GM20431 (cell line): ENCODE measurements around the gene SHLD1.
"Not testable (repeated sequence)": the region's sequence is repeated elsewhere in the genome, so short reads cannot be mapped to it uniquely, and the experiment has no call there.

Source experiments
- in situ Hi-C: fragments of 300-500 bp; cut with MseI, MboI; formaldehyde crosslinking; loops from one replicate; pipeline ENCODE4 v1.15.0; 2020; ENCODE audit warnings: low sequenced_read_pairs; ENCODE audit not compliant: unreplicated experiment

SHLD1 gene

DNA sequence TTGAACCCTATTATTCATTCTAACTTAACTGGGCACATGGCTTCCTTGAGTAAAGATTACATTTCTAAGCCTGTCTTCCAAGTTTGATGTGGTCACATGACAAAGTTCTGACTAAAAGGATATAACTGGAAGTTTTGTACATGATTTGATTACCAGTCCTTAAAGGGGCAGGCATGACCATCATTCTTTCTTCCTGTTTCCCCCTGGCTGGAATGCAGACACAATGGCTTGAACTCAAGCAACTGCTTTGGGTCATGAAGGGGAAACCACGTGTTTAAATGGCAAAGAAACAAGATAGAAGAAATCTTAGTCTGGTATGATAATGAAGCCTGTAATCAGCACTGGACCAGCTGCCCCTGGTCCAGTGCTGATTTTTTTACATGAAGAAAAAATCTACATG is 15.6 kb upstream of the SHLD1 start:
- in situ Hi-C loops = no loop called here

DNA sequence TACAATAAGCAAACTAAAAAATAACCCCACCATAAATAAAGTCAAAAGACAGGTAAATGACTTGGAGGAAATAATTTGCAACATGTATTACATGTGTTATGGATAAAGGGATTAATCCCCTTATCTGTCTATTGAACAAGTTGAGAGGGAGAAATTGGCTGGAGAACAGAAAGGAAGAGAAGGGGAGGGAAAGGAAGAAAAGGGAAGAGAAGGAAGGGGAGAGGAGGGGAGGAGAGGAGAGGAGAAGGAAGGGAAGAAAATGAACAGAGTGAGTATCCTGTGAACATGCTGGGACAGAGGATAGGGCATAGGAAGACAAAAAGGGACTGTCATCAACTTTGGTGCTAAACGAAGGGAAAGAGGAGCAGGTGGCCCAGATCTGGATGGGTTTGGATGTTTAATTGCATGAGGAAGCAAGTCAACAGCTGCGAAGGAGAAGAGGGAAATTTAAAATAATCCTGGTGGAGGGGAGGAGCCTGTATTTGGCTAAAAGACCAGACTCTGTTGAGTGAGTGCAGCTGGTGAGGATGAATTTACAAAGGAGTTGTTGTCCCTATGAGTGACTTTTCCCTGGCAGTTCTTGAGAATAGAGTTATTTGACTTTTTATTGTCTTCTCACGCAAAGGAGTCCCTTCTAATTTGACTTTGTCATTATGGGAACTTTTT is 14.2 kb upstream of the SHLD1 start:
- in situ Hi-C loops = no loop called here

DNA sequence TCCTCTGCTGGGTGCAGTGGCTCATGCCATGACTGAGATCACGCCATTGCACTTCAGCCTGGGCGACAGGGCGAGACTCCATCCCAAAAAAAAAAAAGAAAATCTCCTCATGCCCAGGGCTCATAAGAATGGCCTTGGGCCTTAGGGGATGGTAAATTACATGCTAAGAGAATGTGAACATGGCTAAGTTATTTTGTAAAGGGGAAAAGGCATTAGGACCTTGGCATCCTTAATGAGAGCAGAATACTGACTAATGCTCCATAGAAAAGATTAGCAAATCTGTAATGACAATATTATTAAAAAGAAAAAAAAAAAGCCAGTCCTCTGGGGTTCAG is 12.6 kb upstream of the SHLD1 start:
- in situ Hi-C loops = no loop called here

DNA sequence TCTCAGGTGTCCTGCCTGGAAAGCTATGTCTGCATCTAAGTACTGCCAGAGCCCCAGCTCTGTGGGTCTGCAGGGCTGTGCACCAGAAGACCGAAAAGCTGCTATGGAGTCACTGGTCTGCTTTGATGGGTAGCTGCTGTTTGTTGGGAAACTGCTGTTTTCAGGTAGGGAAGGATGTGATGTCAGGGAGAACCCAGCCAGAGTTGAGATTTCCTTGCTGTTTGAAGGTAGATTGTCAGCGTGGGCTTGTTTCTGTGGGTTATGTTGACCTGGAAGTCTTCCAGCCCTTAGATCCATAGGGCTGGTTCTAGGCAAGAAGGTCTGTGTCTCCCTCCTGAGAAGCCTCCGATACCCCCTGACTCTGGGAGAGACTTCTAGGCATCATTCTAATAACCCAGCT is 12.2 kb upstream of the SHLD1 start:
- in situ Hi-C loops = no loop called here

DNA sequence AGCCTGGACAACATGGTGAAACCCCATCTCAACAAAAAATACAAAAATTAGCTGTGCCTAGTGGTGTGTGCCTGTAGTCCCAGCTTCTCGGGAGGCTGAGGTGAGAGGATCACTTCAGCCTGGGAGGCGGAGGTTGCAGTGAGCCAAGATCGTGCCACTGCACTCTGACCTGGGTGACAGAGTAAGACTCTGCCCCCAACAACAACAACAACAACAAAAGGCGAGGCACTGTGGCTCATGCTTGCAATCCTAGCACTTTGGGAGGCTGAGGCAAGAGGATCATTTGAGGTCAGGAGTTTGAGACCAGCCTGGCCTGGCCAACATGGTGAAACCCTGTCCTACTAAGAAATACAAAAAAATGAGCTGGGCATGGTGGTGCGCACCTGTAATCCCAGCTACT is 9.6 kb upstream of the SHLD1 start:
- in situ Hi-C loops = not testable (repeated sequence)

DNA sequence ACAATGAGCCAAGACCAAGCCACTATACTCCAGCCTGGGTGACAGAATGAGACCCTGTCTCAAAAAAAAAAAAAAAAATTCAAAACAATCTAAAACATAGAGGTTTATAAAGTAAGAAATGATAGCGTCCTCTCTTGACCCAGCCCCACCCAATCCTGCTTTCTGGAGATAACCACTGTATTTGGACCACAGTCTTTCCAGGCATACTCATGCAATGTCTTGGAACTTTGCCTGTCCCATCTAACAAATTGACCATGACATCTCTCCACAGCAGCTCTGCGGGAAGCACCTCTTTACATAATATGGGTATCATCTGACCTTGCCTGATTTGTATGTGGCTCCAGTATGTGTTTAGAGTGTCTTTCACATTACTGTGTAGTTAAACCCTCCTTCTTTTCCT is 9.1 kb upstream of the SHLD1 start:
- in situ Hi-C loops = no loop called here

DNA sequence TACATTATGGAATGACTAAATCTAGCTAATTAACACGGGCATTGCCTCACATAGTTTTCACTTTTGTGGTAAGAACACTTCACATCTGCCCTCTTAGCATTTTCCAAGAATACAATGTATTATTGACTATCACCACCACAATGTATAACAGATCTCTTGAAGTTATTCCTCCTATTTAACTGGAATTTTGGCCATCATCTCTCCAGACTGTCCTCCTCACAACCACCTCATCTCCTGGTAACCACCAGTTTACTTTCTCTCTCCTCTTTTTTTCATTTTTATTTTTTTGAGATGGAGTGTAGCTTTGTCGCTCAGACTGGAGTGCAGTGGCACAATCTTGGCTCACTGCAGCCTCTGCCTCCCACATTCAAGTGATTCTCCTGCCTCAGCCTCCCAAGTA is 8.2 kb upstream of the SHLD1 start:
- in situ Hi-C loops = no loop called here

DNA sequence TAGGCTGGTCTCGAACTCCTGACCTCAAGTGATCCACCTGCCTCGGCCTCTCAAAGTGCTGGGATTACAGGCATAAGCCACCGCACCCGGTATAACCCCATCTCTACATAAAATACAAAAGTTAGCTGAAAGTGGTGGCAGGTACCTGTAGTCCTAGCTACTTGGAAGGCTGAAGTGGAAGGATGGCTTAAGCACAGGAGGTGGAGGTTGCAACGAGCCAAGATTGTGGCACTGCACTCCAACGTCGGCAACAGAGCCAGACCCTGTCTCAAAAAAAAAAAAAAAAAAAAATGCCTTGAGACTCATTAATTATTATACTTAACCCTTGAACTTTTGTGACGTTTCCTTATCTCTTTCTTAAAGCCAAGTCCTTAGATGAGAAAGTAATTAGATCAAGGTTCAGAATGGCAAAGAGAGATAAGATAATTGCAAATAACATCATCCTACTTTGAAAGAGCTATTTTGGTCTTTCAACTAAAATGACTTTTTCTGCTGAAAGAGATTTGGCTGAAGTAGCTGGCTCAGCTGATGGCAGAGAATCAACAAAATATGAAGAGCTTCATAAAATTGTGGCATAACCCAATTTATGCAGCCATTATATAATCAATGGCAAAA is 4.7 kb upstream of the SHLD1 start:
- in situ Hi-C loops = no loop called here

DNA sequence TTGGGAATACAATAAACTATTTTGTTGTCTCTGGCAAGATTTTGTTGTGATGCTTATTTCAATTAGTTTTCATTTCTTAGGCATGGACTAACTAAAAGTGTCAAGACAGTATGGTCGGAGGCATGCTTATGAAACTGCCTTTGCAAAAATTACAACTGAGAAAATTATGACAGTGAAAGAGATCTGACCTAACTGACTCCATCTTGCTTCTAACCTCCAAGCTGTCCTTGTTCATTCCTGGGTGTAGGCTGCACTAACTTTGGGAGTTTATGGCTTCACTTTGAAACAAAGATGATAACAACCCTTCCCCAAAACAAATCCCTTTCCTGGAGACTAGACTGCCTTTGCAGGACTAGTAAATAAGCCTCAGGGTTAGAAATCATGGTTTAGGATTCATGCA is 4.1 kb upstream of the SHLD1 start:
- in situ Hi-C loops = no loop called here

DNA sequence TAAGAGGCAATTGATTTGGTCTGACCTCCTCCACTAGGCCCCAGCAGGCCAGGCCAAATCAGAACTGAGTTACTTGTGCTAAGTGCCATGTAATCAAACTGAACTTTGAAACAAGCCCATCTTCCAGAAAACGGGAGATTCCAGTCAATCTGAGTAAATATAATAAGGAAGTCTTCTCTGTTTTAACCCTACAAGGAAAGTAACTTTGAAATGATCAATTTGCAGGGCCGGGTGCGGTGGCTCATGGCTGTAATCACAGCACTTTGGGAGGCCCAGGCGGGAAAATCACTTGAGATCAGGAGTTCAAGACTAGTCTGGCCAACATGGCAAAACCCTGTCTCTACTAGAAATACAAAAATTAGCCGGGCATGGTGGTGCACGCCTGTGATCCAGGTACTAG is 2.0 kb upstream of the SHLD1 start:
- in situ Hi-C loops = no loop called here

DNA sequence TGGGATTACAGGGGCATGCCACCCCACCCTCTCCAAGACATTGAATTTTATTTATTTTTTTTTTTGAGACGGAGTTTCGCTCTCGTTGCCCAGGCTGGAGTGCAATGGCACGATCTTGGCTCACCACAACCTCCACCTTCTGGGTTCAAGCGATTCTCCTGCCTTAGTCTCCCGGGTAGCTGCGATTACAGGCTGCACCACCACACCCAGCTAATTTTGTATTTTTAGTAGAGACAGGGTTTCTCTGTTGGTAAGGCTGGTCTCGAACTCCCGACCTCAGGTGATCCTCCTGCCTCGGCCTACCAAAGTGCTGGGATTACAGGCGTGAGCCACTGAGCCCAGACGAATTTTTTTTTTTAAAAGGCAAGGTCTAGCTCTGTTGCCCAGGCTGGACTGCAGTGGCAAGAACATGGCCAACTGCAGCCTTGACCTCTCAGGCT is 669 bp upstream of the SHLD1 start:
- in situ Hi-C loops = not testable (repeated sequence)

DNA sequence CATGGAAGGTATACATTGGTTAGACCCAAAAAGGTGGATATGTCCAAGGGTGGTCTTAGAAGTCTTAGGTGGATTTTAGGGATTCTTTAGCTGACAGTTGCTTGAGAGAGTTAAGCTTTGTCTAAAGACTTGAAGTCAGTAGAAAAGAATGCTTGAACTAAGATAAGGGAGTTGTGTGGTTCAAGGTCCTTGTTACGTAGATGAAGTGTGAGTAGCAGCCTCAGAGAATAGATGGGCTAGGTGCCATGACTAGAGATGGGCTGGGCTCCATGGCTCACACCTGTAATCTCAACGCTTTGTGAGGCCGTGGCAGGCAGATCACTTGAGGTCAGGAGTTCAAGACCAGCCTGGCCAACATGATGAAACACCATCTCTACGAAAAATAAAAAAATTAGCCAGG is 1.7 kb downstream of the SHLD1 start:
- in situ Hi-C loops = no loop called here

DNA sequence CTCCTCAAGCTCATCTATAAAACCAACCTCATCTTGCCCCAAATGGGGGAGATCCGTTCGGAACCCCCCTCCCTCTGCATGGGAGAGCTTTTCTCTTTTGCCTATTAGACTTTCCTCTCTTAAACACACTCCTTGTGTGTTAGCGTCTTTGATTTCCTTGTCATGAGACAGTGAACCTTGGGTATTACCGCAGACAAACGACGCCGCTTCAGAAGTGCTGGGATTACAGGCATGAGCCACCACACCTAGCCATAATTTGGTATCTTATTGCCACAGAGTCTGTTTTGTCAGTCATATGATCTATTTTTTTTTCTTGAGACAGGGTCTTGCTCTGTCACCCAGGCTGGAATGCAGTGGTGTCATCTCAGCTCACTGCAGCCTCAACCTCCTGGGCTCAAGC is 3.6 kb downstream of the SHLD1 start:
- in situ Hi-C loops = no loop called here

DNA sequence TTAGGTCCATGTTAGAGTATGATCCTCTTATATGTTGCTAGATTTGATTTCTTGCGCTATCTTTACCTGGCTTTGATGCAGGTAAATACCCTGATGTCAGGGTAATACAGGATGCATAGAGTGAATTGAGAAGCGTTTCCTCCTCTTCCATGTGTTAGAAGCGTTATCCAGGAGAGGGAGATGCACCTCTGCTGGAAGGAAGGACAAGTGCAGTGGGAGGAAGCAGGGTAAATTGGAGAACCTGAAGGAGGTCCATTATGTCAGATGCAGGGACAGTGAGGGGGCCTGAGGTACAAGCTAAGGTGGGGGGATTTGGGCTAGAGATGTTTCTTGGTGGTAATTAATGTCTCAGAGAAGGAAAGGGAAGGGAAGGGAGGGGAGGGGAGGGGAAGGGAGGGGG is 7.7 kb downstream of the SHLD1 start:
- in situ Hi-C loops = no loop called here

DNA sequence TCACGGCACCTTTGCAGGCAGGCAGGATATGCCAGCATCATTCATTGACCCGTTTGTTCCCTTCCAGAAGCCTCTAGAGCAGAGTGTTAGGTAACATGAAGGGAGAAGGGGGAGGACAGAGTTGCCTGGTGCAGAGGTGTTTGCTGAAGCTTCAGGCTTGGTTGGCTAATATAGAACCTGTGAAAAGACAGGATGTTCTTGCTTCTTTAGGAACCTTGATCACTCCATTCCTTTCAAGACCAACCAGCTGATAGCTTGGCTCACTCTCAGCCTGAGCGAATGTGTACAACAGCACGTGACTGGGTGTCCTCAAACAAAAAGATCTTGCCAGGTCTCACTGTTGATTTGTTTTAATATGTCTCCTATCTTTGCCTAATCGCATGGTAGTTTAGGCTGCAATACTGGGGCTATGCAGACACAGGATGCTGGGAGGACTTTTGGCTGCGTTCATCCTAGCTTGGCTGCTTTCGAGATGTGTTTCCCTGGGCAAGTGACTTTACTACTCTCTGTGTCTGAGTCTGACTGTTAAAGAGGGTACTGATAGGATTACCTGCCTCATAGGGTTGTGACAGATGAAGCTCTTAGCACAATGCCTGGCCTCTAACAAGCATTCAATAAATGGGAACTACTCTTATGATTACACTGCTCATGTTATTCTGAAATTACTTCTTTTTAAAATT is 16.0 kb downstream of the SHLD1 start:
- in situ Hi-C loops = no loop called here

DNA sequence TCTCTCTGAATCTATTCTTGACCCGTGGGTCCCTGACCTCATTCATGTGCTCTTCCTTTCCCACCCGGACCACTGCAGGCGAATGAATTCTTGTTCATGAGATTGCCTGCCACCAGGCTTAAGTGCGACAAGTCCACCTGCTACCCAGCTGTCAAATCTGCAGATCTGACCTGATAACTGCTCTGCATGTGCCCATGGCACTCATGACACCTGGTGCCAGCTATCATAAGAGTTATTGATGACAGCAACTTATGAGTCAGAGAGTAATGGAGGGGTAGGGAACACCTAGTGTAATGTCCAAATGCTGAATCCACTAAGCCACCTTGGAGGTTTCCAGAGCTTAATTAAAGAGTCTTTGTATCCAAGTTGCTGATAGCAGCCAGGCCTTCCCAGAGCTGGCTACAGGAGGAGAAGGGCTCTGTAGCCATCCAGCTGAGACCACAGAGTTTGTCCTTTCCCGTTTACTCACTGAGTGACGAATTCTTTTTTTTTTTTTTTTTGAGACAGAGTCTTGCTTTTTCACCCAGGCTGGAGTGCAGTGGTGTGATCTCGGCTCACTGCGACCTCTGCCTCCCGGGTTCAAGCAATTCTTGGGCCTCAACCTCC is 17.4 kb downstream of the SHLD1 start:
- in situ Hi-C loops = no loop called here

DNA sequence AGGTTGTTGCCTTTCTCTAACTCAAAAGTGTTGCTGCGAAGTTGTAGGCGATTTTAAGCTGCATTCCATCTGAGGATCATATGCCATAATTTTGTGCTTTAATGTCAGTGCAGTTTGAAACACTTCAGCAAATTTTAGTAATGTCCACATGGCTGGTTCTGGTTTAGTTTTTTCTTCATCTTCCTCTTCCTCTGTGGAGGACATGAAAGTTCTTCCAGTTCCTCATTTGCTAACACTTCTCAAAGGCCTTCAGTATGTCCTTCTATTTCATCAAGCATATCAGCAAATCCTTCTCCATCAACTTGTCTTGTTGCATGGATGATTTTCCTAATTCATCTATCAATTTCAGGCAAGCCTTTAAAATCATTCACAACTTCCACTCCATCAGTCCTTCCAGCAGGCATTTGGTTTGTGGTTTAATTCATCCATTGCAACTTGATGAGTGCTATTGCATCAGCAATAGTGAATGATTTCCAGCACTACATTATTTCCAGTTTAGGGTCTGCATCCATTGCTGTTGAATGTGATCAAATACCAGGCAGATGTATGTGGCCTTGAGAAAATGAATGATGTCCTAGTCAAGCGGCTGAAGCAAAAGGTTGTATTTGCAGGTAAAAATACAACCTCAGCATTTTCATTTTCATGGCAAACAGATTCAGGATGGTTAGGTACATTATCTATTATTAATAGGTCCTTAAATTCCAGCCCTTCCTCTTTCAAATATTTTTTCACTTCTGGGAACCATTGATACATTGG is 20.2 kb downstream of the SHLD1 start:
- in situ Hi-C loops = no loop called here

DNA sequence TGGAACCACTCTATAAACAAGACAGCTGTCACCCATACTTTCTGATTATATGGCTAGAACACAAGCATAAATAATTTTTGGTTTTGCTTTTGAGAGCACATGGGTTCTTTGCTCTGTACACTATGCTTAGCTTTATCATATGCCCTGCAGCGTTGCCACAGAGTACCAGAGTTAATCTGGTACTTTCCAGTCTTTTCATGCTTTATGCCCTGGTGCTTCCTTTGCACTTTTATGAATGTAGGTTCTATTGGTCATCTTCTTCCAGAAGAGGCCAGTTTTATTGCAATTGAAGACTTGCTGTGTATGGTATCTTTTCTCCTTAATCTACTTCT is 20.8 kb downstream of the SHLD1 start:
- in situ Hi-C loops = no loop called here

DNA sequence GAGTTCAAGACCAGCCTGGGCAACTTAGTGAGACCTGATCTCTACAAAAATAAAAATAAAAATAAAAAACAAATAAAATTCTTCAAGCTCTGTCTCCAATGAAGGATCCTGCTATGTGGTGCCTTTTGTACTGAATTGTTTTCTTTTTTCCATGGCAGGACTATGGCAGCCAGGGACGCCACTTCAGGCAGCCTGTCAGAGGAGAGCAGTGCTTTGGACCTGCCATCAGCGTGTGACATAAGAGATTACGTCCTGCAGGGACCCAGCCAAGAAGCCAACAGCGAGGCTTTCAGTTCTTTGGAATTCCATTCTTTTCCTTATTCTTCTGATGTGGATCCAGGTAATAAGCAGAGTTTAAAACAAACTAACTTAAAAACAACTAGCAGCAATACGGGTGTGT is 22.5 kb downstream of the SHLD1 start:
- in situ Hi-C loops = no loop called here

DNA sequence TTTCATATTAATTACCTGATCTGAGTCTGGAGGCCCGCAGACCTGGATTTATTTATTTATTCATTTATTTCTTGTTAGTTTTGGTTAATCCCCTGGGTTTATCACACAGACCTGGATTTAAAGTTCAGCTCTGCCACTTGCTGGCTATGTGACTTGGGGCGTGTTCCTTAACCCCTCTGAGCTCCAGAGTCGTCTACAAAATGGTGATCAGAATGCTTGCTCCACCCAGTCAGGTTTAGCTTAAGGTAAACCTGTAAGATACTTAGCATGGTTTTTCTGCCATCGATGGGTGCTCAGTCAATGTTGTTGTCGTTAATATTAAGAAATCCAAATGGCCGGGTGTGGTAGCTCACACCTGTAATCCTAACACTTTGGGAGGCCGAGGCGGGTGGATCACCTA is 23.4 kb downstream of the SHLD1 start:
- in situ Hi-C loops = no loop called here

DNA sequence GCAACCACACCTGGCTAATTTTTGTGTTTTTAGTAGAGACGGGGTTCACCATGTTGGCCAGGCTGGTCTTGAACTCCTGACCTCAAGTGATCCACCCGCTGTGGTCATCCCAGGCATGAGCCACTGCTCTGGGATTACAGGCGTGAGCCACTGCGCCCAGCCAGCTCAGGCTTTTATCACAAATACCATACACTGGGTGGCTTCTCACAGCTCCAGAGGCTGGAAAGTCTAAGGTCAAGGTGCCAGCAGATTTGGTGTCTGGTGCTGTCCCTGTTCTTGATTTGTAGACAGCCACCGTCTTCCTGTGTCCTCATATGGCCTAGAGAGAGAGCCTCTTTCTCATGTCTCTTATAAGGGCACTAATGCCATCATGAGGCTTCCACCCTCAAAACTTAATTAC is 25.9 kb downstream of the SHLD1 start:
- in situ Hi-C loops = no loop called here
